WTC11 (cell line): ENCODE data around the gene MAP1B. TPM values are rescaled to one million over a fixed set of nuclear protein-coding genes. Genes with fewer than 3 reads are reported as not detected.

Experiments
- ATAC-seq: fragments of 200-7000 bp; cut with Tn5 transposase; 2 replicates; pipeline ENCODE4 v1.10.0; 2021; ENCODE audit warnings: mild to moderate bottlenecking, moderate library complexity
- CTCF ChIA-PET: fragments of 300-600 bp; sonication (Branson Sonifier 250); formaldehyde crosslinking; loops from one replicate; lab custom pipeline; 2021; ENCODE audit warnings: antibody characterized with exemption; lab: Charles Lee
- POLR2A ChIA-PET: fragments of 350-600 bp; sonication (Branson Sonifier 250); formaldehyde crosslinking; loops from one replicate; lab custom pipeline; 2021; ENCODE audit warnings: antibody characterized with exemption; lab: Charles Lee
- DNase-seq: peaks from one replicate; pipeline ENCODE4 v3.0.0; 2021; ENCODE audit warnings: low spot score
- H3K27ac Mint-ChIP-seq: 2 replicates; pipeline ENCODE4 v1.8.0; 2021; ENCODE audit warnings: mixed read lengths
- H3K27me3 Mint-ChIP-seq: 2 replicates; pipeline ENCODE4 v1.8.0; 2021; ENCODE audit warnings: low read depth, mild to moderate bottlenecking, moderate library complexity, mixed read lengths
- H3K36me3 Mint-ChIP-seq: 2 replicates; pipeline ENCODE4 v1.8.0; 2021; ENCODE audit warnings: mixed read lengths
- H3K4me1 Mint-ChIP-seq: 2 replicates; pipeline ENCODE4 v1.8.0; 2022; ENCODE audit warnings: mixed read lengths
- H3K4me3 Mint-ChIP-seq: 2 replicates; pipeline ENCODE4 v1.8.0; 2021; ENCODE audit warnings: mild to moderate bottlenecking, moderate library complexity, mixed read lengths
- H3K9me3 Mint-ChIP-seq: 2 replicates; pipeline ENCODE4 v1.8.0; 2021; ENCODE audit warnings: mixed read lengths
- CBFB ChIP-seq: sonication (generic); formaldehyde crosslinking; IDR thresholded peaks from 2 replicates; pipeline ENCODE4 v1.8.1; 2022; ENCODE audit warnings: mild to moderate bottlenecking, low read depth, missing genetic modification reagents
- ELF4 ChIP-seq: sonication (generic); formaldehyde crosslinking; IDR thresholded peaks from 2 replicates; pipeline ENCODE4 v1.8.1; 2022; ENCODE audit warnings: low read depth, mild to moderate bottlenecking, moderate library complexity, missing genetic modification reagents
- GTF2I ChIP-seq: fragments of 250-450 bp; sonication (Bioruptor Pico); conservative IDR thresholded peaks from 2 replicates; pipeline ENCODE4 v1.4.0; 2021; ENCODE audit warnings: mild to moderate bottlenecking
- HMGA2 ChIP-seq: fragments of 250-450 bp; sonication (Bioruptor Pico); IDR thresholded peaks from 2 replicates; pipeline ENCODE4 v1.4.0; 2021; ENCODE audit warnings: mild to moderate bottlenecking, moderate library complexity
- JUN ChIP-seq: sonication (generic); formaldehyde crosslinking; IDR thresholded peaks from 2 replicates; pipeline ENCODE4 v1.8.0; 2023; ENCODE audit warnings: mild to moderate bottlenecking, missing genetic modification reagents
- NFATC4 ChIP-seq: fragments of 250-450 bp; sonication (Bioruptor Pico); IDR thresholded peaks from 2 replicates; pipeline ENCODE4 v1.9.0; 2021; ENCODE audit warnings: mild to moderate bottlenecking
- NFYB ChIP-seq: sonication (generic); formaldehyde crosslinking; conservative IDR thresholded peaks from 2 replicates; pipeline ENCODE4 v1.8.0; 2022; ENCODE audit warnings: low read depth, missing genetic modification reagents
- SMAD3 ChIP-seq: sonication (generic); formaldehyde crosslinking; IDR thresholded peaks from 2 replicates; pipeline ENCODE4 v1.8.0; 2022; ENCODE audit warnings: missing genetic modification reagents, mild to moderate bottlenecking, borderline replicate concordance
- TP53 ChIP-seq: sonication (generic); formaldehyde crosslinking; IDR thresholded peaks from 2 replicates; pipeline ENCODE4 v1.8.1; 2023; ENCODE audit warnings: mild to moderate bottlenecking, missing genetic modification reagents
- ZNF423 ChIP-seq: fragments of 250-450 bp; sonication (Bioruptor Pico); IDR thresholded peaks from 2 replicates; pipeline ENCODE4 v2.1.2; 2022; ENCODE audit warnings: mild to moderate bottlenecking, moderate library complexity
- total RNA-seq: library from RNA; stranded (reverse); gene quantifications from 3 replicates; pipeline ENCODE4 v1.2.3, GENCODE V29; 2021
- TF ChIP-seq, protein P1 (sequence below): sonication (generic); formaldehyde crosslinking; IDR thresholded peaks from 2 replicates; pipeline ENCODE4 v1.8.0; 2022; ENCODE audit warnings: mild to moderate bottlenecking, missing genetic modification reagents
- TF ChIP-seq, protein P2 (sequence below): fragments of 250-450 bp; sonication (Bioruptor Pico); IDR thresholded peaks from 2 replicates; pipeline ENCODE4 v1.8.0; 2021; ENCODE audit warnings: mild to moderate bottlenecking
- TF ChIP-seq, protein P3 (sequence below): fragments of 250-450 bp; sonication (Bioruptor Pico); IDR thresholded peaks from 2 replicates; pipeline ENCODE4 v1.9.0; 2021; ENCODE audit warnings: mild to moderate bottlenecking, borderline replicate concordance
- TF ChIP-seq, protein P4 (sequence below): sonication (generic); formaldehyde crosslinking; IDR thresholded peaks from 2 replicates; pipeline ENCODE4 v1.8.0; 2023; ENCODE audit warnings: mild to moderate bottlenecking, missing genetic modification reagents
- TF ChIP-seq, protein P5 (sequence below): fragments of 200-600 bp; IDR thresholded peaks from 2 replicates; pipeline ENCODE4 v1.8.0; 2022; ENCODE audit warnings: antibody characterized with exemption

Gene MAP1B
- total RNA-seq, 1 experiment from 2014 or later = 95.0 TPM

DNA sequence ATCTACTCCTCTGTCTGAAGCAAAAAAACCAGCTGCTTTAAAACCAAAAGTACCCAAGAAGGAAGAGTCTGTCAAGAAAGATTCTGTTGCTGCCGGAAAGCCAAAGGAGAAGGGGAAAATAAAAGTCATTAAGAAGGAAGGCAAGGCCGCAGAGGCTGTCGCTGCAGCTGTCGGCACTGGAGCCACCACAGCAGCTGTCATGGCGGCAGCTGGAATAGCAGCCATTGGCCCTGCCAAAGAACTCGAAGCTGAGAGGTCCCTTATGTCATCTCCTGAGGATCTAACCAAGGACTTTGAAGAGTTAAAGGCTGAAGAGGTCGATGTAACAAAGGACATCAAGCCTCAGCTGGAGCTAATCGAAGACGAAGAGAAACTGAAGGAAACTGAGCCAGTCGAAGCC, 88.3 kb downstream of the MAP1B start (continued):
- TF ChIP-seq, protein P1, sequence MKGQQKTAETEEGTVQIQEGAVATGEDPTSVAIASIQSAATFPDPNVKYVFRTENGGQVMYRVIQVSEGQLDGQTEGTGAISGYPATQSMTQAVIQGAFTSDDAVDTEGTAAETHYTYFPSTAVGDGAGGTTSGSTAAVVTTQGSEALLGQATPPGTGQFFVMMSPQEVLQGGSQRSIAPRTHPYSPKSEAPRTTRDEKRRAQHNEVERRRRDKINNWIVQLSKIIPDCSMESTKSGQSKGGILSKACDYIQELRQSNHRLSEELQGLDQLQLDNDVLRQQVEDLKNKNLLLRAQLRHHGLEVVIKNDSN = no peak
- no peak for TF ChIP-seq CBFB (CRISPR knock-in tag)
- TF ChIP-seq, all 79 proteins: peak for 0

DNA sequence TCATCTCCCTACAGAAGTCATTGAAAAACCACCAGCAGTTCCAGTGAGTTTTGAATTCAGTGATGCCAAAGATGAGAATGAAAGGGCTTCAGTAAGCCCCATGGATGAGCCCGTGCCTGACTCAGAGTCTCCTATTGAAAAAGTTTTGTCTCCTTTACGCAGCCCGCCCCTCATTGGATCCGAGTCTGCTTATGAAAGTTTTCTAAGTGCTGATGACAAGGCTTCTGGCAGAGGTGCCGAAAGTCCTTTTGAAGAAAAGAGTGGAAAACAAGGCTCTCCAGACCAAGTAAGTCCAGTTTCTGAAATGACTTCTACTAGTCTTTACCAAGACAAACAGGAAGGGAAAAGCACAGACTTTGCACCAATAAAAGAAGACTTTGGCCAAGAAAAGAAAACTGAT, 90.1 kb downstream of the MAP1B start:
- ChIA-PET CTCF (no interaction called here), POLR2A (no interaction called here)
- no peak overlapping the region for H3K27ac Mint-ChIP-seq
- DNase-seq = no peak
- no peaks in the 10 kb centered on the region for H3K27me3 Mint-ChIP-seq
- H3K36me3 Mint-ChIP-seq = peaks cover 71% of the 10 kb centered on the region
- H3K9me3 Mint-ChIP-seq = peaks cover 28% of the 10 kb centered on the region
- no peak overlapping the region for H3K4me3 Mint-ChIP-seq
- no peak for TF ChIP-seq ELF4 (CRISPR knock-in tag)
- TF ChIP-seq HMGA2 = no peak
- TF ChIP-seq ZNF423 (CRISPR knock-in tag) = no peak
- TF ChIP-seq NFATC4 = no peak
- no peak for TF ChIP-seq SMAD3 (CRISPR knock-in tag)
- no peak for TF ChIP-seq JUN (CRISPR knock-in tag)
- TF ChIP-seq TP53 = no peak
- TF ChIP-seq, protein P2, sequence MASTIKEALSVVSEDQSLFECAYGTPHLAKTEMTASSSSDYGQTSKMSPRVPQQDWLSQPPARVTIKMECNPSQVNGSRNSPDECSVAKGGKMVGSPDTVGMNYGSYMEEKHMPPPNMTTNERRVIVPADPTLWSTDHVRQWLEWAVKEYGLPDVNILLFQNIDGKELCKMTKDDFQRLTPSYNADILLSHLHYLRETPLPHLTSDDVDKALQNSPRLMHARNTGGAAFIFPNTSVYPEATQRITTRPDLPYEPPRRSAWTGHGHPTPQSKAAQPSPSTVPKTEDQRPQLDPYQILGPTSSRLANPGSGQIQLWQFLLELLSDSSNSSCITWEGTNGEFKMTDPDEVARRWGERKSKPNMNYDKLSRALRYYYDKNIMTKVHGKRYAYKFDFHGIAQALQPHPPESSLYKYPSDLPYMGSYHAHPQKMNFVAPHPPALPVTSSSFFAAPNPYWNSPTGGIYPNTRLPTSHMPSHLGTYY (CRISPR knock-in tag) = no peak
- TF ChIP-seq, protein P3, sequence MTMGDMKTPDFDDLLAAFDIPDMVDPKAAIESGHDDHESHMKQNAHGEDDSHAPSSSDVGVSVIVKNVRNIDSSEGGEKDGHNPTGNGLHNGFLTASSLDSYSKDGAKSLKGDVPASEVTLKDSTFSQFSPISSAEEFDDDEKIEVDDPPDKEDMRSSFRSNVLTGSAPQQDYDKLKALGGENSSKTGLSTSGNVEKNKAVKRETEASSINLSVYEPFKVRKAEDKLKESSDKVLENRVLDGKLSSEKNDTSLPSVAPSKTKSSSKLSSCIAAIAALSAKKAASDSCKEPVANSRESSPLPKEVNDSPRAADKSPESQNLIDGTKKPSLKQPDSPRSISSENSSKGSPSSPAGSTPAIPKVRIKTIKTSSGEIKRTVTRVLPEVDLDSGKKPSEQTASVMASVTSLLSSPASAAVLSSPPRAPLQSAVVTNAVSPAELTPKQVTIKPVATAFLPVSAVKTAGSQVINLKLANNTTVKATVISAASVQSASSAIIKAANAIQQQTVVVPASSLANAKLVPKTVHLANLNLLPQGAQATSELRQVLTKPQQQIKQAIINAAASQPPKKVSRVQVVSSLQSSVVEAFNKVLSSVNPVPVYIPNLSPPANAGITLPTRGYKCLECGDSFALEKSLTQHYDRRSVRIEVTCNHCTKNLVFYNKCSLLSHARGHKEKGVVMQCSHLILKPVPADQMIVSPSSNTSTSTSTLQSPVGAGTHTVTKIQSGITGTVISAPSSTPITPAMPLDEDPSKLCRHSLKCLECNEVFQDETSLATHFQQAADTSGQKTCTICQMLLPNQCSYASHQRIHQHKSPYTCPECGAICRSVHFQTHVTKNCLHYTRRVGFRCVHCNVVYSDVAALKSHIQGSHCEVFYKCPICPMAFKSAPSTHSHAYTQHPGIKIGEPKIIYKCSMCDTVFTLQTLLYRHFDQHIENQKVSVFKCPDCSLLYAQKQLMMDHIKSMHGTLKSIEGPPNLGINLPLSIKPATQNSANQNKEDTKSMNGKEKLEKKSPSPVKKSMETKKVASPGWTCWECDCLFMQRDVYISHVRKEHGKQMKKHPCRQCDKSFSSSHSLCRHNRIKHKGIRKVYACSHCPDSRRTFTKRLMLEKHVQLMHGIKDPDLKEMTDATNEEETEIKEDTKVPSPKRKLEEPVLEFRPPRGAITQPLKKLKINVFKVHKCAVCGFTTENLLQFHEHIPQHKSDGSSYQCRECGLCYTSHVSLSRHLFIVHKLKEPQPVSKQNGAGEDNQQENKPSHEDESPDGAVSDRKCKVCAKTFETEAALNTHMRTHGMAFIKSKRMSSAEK (CRISPR knock-in tag) = no peak
- TF ChIP-seq CBFB (CRISPR knock-in tag) = no peak
- no peak for TF ChIP-seq NFYB (CRISPR knock-in tag)
- TF ChIP-seq, protein P4, sequence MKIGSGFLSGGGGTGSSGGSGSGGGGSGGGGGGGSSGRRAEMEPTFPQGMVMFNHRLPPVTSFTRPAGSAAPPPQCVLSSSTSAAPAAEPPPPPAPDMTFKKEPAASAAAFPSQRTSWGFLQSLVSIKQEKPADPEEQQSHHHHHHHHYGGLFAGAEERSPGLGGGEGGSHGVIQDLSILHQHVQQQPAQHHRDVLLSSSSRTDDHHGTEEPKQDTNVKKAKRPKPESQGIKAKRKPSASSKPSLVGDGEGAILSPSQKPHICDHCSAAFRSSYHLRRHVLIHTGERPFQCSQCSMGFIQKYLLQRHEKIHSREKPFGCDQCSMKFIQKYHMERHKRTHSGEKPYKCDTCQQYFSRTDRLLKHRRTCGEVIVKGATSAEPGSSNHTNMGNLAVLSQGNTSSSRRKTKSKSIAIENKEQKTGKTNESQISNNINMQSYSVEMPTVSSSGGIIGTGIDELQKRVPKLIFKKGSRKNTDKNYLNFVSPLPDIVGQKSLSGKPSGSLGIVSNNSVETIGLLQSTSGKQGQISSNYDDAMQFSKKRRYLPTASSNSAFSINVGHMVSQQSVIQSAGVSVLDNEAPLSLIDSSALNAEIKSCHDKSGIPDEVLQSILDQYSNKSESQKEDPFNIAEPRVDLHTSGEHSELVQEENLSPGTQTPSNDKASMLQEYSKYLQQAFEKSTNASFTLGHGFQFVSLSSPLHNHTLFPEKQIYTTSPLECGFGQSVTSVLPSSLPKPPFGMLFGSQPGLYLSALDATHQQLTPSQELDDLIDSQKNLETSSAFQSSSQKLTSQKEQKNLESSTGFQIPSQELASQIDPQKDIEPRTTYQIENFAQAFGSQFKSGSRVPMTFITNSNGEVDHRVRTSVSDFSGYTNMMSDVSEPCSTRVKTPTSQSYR (CRISPR knock-in tag) = no peak
- no peak for TF ChIP-seq GTF2I
- TF ChIP-seq, protein P5, sequence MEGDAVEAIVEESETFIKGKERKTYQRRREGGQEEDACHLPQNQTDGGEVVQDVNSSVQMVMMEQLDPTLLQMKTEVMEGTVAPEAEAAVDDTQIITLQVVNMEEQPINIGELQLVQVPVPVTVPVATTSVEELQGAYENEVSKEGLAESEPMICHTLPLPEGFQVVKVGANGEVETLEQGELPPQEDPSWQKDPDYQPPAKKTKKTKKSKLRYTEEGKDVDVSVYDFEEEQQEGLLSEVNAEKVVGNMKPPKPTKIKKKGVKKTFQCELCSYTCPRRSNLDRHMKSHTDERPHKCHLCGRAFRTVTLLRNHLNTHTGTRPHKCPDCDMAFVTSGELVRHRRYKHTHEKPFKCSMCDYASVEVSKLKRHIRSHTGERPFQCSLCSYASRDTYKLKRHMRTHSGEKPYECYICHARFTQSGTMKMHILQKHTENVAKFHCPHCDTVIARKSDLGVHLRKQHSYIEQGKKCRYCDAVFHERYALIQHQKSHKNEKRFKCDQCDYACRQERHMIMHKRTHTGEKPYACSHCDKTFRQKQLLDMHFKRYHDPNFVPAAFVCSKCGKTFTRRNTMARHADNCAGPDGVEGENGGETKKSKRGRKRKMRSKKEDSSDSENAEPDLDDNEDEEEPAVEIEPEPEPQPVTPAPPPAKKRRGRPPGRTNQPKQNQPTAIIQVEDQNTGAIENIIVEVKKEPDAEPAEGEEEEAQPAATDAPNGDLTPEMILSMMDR = no peak
- H3K4me1 Mint-ChIP-seq = peaks cover 11% of the 10 kb centered on the region
- no peak for ATAC-seq
